IPS-NIHi7 (cell line): ENCODE data around the gene IL17C.
"Not testable (repeated sequence)": the region's sequence is repeated elsewhere in the genome, so short reads cannot be mapped to it uniquely, and the experiment has no call there.

Experiments
- DNase-seq: peaks from one replicate; pipeline ENCODE4 v3.0.0; 2012; ENCODE audit warnings: mixed read lengths; ENCODE audit errors: extremely low spot score

IL17C gene

DNA sequence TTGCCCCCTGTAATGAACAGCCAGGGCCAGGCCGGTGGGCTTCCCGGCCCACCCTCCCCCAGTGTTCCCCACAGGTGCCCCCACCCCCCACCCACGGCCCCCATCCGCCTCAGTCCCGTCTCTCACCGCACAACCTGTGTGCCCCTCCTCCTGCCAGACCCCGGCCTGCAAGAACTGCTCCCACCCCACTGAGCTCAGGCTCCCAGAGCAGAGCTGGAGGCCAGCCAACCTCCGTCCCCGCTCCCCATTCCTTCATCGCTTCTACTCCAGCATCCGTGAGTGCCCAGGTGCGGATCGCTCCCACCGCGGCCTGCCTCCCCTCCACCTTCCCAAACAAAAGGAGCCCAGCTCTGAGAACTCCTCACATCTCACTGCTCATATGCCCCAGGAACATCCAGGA, 20.3 kb downstream of the IL17C start:
- DNase-seq, result no peak

DNA sequence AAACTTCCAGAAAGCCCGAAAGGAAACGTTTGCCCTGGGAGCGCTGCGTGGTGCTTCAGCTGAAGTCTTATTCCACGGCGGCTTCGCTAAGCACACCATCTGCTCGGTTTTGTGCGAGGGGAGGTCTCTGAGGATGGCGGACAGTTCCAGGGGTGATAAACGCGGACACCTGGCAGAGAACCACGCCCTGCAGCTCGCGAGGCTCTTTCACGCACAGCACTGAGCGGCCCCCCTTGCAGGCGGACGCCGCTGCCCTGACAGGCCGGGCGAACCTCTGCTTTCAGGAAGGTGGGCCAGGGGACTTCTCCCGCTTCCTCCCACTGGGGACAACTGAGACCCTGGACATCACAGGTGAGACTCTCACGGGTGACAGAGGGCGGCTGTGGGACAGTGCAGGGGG, 20.8 kb downstream of the IL17C start:
- no peak for DNase-seq

DNA sequence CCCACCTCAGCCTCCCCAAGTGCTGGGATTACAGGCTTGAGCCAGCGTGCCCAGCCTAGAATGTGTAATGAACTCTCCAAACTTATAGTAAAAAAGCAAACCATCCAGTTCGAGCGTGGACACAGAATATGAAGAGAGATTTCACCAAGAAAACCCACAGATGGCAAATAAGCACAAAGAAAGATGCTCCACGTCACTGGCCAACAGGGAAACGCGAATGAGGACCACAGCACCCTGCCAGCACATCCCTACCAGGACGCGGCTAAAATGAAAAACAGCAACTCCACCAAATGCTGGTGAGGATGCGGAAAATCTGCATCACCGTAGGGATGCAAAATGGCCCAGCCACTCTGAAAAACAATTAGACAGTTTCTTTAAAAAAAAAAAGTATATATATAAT, 23.1 kb downstream of the IL17C start:
- DNase-seq, result no peak

DNA sequence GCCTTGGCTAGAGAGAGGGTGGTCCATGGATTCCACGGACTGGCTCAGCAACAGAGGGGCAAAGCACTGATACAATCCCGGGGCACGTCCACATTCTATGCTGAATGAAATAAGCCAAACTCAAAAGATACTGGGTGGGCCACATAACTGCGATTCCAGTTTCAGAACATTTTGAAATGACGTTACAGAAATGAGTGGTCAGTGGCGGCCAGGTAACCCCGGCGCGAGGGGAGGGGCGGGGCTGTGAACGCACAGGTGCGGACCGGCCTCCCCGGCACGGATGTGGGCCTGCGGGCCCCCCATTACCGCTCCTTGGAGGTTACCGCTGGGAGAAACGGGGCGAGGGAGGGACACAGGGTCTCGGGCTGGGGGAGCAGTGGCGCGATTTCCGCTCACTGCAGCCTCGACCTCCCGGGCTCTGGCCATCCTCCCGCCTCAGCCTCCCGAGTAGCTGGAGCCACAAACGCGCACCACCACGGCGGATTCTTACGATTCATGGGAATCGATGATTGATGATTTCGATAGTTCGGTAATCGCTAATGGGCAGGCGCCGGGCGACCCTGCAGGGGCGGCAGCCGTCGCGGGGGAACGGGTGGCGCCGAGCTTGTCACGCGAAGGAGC, 24.0 kb downstream of the IL17C start:
- DNase-seq, result no peak

DNA sequence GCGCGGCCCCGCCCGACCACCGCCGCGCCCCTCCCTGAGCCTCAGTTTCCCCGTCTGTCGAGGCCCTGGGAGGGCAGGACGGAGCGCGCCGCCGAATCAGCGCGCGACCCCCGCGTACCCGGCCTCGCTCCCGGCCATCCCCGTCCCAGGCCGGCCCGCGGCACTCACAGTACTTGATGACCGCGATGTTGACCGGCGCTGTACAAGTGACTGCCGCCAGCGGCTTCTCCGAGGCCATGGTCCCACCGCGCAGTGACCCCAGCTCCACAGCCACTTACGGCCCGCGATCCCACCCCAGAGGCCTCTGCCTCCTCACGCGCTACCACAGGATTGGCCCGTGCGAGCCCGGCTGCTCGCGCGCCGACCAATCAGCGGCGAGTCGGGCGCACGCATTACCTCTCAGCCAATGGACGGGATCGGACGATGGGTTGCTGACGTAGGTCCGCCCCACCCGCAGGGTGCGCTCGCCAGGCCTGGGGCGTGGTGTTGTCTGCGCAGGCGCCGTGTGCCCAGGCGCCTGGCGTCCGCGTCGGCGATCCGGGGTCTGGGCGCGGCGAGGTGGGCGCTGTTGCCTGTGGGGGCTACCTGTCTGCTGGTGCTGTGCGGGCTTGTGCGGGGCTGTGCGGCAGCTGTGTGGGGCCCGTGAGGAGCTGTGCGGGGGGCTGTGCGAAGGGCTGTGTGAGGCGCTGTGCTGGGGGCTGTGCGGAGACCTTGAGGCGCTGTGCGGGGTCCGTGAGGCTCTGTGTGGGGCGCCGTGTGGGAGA, 24.7 kb downstream of the IL17C start, which contains the start of gene MVD:
MVD (minus strand) TSS at position 249 of the 764 bp plus-strand sequence; CDS start at position 238, 11 bp downstream.
- DNase-seq, result peak; percentile 100

DNA sequence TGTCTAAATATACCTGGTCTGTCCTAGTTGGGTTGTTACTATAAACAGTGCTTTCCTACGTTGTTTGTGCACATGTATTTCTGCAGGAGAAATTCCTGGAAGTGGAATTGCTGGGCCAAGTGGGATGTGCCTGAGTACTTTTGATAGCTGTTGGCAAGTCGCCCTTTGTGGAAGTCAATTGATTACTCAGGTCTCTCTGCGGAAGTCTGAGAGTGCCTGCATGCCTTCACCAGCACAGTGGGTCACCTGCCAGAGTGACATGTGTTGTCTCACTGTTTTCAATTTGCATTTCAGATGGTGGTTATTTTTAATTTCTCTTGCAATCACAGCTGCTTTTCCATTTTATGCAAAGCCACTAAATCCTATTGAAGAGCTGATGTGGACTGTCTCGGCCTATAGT, 26.8 kb downstream of the IL17C start:
- DNase-seq, result no peak

DNA sequence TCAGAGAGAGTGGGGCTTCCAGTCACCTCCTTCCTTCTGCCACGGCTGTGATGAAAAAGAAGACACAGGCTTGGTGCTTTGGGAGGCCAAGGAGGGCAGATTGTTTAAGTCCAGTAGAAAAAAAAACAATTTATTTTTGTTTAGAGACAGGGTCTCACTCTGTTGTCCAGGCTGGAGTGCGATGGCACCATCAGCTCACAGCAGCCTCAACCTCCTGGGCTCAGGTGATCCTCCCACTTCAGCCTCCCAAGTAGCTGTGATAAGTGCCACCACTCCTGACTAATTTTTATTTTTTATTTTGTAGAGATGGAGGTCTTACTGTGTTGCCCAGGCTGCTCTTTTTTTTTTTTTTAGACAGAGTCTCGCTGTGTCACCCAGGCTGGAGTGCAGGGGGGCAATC, 27.2 kb downstream of the IL17C start:
- DNase-seq, result no peak

DNA sequence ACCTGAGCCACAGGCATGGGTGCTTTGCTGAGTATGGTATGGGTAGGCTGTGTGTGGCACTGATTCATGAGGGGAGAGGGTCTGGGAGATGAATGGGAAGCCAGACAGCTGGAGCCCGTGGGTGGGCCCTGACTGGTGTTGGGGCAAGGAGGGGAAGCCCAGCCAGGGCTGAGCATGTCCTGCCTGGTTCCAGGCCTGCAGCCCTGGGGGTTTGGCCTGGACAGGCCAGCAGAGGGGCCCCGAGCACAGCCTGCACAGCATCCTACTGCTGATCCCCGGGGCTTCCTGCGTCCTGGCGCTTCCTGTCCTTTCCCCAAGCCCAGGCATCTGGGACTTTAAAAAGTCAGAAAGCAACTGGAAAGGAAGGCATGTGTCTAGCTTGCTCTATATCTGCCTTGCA, 29.1 kb downstream of the IL17C start:
- no peak for DNase-seq

DNA sequence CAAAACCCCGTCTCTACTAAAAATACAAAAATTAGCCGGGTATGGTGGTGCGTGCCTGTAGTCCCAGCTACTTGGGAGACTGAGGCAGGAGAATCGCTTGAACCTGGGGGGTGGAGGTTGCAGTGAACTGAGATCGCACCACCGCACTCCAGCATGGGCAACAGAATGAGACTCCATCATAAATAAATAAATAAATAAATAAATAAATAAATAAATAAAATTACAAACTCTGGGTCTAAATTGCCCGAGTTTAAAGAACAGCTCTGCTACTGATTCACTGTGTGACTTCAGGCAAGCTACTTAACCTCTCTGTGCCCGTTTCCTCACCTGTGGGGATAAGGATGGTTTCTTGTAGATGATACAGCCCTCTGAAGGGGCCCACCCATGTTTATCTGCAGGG, 31.1 kb downstream of the IL17C start:
- DNase-seq, result not testable (repeated sequence)

DNA sequence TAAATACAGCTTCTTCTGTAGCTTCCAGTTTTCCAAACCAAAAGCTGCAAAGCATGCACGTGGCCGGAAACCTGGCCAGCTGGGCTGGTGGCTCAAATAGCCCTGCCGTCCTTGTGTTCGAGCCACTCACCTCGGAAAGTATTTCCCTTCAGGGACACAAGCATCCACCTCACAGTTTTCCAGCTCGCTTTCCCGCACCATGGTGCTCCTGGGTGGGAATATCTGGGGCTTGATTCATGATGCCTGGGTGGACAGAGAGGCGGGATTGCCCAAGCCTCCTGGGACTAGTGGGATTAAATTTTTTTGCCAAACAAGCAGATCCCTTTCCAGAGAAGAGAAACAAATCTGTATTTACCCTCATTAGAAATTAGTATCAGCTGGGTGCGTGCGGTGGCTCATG, 31.6 kb downstream of the IL17C start:
- DNase-seq, result no peak

DNA sequence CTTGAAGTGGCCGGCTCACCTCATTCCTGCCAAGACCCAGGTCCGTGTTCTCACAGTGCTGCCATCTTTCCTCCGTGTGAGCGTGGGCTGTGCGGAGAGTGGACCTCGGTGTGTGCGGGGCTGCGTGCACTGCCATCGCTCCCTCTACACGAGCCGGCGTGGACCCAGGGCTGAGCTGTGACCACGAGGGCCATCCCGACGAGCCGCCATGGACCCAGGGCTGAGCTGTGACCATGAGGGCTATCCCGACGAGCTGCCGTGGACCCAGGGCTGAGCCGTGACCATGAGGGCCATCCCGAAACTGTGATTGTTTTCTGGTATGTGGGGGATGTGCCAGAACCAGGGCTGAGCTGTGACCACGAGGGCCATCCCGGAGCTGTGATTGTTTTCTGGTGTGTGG, 33.4 kb downstream of the IL17C start:
- no peak for DNase-seq

DNA sequence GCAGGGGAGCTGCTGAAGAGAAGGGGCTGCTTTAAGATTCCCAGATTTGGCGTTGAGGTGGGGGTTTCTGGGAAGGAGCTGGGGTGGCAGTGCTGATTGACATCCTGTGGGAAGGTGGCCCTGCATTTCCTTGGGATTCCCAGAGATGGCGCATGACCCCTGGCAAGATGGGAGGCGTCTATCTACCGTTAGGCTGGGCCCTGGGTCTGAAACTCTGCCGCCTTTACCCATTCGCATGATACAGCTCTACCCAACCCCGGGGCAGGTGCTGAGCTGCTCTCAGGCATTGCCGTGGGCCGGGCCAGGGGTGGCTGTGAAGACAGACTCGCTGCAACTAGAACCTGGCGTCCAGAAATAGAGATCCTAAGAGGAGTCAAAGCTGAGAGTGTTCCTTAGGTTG, 34.4 kb downstream of the IL17C start:
- DNase-seq, result peak; percentile 86

DNA sequence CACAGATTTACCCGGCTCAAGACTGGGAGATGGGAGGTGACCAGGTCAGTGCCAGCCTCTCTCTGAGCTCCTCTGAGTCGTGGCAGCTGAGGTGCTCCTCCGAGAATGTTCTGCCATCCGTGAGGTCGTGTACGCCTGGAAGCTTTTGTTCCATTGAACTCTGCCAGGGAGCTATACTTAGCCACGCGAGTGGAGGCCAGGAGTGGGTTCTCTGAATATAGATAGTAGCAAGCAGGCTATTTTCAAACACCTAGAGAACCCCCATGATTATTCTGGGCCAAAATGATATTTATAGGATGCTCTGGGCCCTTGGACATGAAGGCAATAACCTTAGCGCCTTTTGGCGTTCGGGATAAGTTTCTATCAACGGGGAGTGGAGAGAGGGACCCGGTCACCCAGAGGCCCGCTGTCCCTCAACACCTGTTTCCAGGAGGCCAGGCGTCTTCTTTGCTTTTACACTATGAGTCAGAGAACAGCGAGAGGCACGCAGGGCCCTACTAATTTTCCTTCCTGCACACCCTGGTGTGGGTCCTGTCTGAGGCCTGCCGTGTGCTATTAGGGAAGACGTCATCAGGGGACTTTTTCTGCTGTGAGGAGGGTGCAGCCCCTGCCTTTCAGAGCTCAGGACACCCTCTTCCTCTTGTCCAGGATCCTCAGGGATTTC, 35.5 kb downstream of the IL17C start:
- DNase-seq, result no peak

DNA sequence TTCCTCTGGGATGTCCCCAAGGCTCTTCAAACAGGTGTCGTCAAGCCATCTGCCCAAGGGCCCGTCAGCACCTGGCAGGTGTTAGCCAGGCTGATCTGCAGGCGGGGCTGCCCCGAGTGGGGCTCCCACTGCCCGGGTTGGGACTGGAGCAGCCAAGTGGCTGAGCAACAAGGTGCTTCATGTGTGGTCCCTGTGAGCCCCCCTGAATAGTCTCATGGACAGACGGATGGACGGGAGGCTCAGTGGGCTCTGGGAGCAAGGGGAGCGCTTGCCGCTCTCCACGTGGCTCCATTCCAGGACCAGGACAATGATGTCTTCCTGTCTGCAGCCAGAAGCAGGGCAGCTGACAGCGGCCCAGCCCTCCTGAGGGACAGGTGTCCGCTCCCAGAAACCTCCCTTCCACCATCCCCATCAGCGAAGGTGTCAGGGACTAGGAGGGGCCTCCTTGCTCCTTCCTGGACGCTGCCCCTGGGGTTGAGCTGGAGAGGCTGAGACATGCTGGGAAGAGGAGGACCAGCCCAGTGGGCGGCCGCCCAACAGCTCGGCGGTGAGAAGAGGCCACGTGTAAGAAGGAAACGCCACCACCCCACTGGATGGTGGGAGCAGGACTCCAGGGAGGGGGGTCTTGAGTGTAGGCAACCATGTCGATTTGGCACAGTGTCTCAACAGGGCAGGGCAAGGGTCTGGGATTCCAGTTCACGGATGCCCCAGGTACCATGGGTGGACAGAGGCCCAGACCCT, 38.3 kb downstream of the IL17C start:
- no peak for DNase-seq

DNA sequence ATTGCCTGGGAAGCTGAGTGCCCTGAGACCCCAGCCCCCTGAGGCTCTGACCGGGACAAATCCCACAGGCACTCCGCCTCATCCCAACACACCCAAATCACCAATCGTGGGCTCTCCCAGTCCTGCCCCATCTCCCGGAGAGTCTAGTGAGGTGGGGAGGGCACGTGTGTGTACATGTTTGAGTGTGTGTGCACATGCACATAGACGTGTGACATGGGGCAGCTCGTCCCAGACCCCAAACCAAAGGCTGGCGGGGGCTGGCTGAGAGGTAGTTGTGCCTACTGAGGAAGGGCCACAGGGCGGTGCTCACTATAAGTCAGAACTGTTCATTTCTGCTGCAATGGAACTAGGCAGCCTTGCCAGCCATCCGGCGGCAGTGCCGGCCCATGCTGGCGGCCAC, 39.3 kb downstream of the IL17C start:
- no peak for DNase-seq

DNA sequence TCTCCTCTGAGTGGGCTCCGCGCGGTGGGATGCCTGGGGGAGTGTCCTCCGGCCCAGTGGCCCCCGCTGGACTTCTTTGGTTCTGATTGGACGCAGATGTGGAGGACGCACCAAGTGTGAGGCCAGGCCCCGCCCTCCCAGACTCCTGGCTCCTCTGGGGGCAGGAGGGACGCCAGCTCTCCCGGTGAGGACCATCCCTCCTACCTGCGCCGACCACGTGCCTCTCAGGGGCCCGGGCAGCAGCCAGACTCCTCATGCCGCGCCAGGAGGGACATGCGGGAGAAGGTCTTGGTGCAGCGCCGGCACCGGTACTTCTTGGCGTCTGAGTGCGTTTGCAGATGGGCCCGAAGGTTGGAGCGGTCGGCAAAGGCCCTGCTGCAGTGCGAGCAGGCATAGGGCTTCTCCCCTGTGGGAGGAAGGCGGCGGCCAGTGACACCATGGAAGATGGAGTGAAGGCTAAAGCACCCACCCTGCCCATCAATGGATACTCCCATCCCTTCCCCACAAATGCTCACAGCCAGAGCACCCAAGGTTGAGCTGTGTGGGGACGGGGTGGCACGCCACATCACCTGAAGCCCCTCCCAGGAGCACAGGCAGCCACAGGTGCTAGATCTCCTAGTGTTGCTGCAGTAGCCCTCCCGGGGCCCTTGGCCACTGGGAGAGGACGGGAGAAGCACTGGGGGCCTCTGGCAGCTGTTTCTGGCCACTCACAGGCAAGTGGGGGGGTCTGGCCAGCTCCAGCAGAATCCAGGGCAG, 40.0 kb downstream of the IL17C start:
- no peak for DNase-seq

DNA sequence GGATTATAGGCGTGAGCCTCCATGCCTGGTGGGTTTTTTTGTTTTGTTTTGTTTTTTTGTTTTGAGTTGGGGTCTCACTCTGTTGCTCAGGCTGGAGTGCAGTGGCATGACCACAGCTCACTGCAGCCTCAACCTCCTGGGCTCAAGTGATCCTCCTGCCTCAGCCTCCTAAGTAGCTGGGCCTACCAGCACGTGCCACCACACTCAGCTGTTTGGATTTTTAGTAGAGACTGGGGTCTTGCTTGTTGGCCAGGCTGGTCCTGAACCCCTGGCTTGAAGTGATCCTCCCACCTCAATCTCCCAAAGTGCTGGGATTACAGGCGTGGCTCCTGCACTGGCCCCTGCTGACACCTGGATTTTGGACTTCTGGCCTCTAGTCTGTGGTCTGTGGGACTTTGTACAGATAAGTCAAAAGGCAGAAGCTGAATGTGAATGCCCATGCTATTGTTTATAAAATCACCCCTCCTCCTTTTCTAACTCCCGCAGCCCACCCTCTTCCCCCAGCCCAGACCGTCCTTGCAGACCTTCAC, 42.2 kb downstream of the IL17C start:
- no peak for DNase-seq

DNA sequence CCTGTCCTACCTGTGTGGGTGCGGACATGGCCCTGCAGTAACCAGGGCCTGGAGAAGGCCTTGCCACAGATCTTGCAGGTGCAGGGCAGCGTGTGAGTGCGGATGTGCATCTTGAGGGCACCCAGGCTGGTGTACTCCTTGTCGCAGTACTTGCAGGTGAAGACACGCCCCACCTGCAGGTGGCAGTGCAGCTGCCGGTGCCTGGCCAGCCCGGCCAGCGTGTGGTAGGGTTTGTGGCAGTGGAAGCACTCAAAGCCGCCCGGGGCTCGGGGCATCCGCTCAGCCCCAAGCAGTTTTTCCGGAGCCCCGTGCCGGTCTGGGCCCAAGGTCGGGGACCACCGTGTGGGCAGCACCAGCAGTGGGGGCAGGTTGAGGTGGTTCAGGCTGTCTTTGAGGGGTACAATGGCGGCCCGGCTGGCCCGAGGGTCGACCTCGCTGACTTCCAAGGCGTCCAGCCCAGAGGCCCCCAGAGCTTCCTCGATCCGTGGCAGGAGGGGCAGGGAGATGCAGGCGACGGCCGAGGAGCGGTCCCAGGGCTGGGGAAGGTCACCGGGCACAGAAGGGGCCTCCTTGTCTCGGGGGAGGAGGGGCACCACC, 42.8 kb downstream of the IL17C start:
- DNase-seq, result peak; percentile 75

DNA sequence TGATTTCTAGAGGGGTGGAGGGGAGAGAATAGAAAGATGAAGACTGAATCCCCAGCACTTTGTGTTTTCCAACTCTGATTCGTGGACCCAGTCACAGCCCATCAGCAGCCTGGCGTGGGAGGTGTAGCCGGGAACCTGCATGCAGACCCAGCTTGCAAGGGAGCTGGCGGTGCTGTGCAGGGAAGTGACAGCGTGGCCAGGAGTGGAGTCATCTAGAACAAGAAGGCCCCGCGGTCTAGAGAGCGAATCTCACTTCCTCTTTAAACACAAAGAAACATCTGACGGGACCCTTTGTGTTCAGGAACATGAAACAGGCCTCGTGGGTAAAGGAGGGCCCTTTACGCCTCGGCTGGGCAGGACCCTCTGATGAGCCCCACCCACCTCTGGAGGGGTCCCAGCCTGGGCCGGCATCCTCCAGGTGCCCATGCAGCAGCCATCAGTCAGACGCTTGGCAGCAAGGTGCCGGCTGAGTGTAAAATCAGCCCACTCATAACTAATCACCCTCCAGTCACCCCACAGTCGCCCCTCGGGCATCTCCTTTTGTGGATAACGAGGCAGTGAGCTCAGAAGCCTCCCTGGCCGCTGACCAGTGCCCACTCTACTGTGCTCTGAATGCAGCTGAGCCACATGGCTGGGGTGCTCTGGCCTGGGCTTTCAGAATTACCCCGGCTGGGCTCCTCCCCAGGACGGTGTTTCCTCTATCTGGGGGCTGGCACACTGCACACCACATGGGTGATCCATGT, 43.5 kb downstream of the IL17C start:
- no peak for DNase-seq

DNA sequence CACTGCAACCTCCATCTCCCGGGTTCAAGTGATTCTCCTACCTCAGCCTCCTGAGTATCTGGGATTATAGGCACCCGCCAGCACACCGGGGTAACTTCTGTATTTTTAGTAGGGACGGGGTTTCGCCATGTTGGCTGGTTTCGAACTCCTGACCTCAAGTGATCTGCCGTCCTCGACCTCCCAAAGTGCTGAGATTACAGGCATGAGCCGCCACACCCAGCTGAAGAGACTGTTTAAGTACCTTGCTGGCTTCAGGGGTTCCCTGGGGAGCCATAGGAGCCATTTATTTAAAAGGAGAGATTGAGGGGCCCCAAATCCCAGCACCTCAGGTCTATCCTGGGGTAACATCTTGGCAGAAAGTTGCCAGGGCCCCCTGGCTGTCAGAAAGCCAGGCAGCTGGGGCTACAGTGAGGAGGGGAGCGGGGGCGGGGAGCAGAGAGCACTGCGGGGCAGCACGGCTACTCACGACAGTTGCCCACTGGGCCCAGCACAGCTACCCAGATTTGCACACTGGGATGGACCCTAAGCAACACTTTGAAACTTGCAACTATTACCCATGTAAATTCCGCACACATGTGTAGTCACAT, 46.3 kb downstream of the IL17C start:
- no peak for DNase-seq
